Left cardiac atrium (tissue), 4 donors: ENCODE measurements around the gene TAS1R1. TPM values are rescaled to one million over a fixed set of nuclear protein-coding genes. Genes with fewer than 3 reads are reported as not detected.
A peak's percentile ranks its signal among the peaks of the same experiment; 100 is the strongest.

ENCODE experiments used
- ATAC-seq, 2 donors: fragments of 200-7000 bp; cut with Tn5 transposase; one replicate each; pipeline ENCODE4 v1.9.1; 2020; ENCODE audit warnings: mild to moderate bottlenecking in 2 of 2, moderate library complexity in 2 of 2
- DNase-seq: peaks from one replicate; pipeline ENCODE4 v3.0.0-alpha.2; 2020
- intact Hi-C, 2 donors: fragments of 100-400 bp; cut with DNase I; formaldehyde crosslinking; loops; one replicate each; pipeline versions ENCODE4 v1.14.1 to v1.15.1; 2022 to 2023
- total RNA-seq, 2 donors: library from RNA; stranded (reverse); fragmentation: NEBNext Ultra II Directional; extraction: Animal tissue kit (Norgen Biotek cat#: 25700); gene quantifications; one replicate each; pipeline ENCODE4 v1.2.1, GENCODE V29; 2021
- donor health status: DM: no; HTN: yes; CAD: no.
- donor health status: DM: no; HTN: yes; CAD: no; lungs with severe emphysema.
- donor health status: DM: yes; HTN: yes; CAD: no.
- donor health status: Dilated cardiomyopathy.

The TAS1R1 gene
- total RNA-seq, 2 donors from 2014 or later: not detected

DNA sequence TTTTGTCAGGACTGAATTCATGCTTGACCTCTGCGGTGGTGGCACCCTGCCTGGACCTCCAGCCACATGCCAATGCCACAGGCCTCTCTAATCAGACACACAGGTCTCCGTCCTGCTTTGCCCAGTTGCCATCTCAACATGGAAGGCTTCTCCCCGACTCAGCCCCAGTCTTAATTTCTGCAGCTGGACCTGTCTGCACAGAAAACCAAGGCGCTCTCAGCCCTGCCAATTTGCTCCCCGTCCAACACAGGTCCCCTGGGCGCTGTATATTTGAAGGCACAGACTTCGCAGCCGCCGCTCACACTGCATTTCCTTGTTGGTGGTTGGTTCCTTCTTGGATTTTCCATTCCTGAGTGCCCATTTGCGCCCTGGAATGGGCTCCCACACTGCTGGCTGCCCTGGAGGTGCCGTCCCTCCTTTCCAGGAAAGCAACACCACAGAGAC lies 35.6 kb upstream of the TAS1R1 start:
- no peak for DNase-seq
- intact Hi-C loops: no loop called here
- ATAC-seq: peak; percentile 32 to 77

DNA sequence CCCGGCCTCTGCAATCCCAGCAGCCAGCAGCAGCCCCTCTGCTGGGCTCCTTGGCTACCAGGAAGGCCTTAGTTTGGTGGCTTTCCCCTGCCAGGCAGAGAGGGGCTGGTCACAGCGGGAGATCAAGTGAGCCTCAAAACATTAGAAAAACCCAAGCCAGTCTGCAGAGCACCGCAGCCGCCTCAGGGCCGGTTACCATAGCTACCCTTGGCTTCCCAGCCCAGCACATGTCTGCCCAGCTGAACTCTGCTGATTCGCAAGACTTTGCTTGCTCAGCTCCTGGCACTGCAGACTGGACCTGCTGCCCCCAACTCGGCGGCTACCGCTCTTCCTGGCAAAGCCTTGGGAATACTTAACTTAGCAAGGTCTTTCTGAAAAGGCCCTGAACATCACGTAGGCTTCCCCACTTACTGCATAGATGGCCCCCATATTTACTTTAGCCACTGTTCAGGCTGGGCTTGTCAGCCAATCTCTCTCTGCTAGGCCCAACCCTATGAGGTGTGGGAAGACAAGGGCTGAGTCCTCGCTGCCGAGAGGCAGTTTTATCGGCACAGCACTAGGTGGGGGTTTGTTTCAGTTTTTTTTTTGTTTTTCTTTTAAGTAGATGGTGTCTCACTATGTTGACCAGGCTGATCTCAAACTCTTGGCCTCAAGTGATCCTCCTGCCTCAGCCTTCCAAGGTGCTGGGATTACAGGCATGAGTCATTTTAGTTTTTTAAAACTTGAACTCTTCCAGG lies 35.0 kb upstream of the TAS1R1 start:
- intact Hi-C loops: no loop called here
- ATAC-seq: peak; percentile 86 to 95
- no peak for DNase-seq

DNA sequence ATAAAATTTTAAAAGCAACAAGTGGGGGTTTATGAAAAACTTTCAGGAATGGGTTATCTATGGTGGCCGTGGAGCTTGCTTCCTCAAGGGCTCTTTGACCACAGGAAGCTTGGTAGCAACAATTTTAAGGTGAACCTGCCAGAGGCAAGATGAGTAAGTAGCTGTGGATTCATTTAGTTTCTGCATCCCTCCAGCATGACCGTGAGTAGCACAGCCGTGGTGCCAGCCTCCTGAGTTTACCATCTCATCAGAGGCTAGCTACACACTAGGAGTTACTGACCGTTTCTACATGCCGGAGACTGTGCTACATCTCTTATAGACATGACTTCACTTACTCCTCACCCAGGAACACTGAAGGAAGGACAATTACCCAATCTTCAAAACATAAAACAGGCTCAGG lies 33.6 kb upstream of the TAS1R1 start:
- ATAC-seq (no peak), DNase-seq (no peak)
- intact Hi-C loops: no loop called here

DNA sequence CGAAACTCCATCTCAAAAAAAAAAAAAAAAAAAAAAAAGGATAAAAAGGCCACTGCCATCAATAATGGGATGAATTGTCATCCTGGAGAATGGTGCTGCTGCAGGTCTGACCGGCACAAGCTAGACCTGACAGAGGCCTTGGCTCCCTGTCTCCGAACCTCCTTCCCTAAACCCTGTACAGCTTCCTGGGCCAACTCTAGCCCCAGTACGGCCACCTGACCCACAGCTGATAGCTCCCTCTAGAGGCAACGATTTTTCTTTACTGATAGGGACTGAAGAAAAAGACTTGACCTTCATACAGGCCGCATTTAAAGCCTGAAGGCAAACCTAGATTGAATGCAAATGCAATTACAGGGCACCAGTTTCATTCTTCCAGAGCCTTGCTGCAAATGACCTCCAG lies 31.5 kb upstream of the TAS1R1 start:
- ATAC-seq (peak; percentile 21 to 51), DNase-seq (no peak)
- intact Hi-C loops: no loop called here

DNA sequence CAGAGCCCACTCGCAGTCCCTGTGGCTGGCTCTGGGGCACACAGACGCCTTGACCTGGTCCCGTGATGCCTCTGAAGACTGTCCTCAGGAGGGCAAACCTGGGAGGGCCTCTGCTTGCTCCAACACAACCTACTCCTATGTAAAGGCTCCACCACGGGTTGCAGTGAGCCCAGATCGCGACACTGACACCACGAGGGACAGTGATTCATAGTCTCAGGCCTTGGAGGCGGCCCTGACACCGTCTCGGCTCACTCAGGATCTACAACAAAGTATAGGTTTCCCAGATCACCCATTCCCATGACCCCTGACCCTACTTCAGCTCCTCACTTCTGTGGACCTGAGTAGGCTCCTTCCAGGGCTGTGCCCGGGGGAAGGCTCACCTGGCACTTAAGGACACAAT lies 28.8 kb upstream of the TAS1R1 start:
- DNase-seq: no peak
- ATAC-seq: no peak
- intact Hi-C loops: no loop called here

DNA sequence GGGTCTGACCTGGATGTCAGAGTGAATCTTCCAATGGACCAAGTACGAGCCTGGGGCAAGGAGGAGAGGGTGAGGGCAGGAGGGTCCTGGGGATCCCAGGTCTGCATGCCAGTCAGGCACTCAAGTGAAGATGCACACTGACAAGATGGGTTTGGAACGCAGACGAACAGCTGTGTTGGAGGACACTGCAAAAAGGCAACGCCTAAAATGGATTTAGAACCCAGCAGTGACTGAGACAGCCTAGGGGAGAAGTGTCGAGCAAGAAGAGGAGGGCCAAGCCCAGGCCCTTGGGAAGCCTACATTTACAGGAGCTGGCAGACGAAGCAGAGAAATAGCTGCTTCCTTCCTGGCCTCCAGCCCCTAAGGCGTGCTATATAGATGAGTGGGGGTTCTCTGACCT lies 26.6 kb upstream of the TAS1R1 start:
- ATAC-seq (no peak), DNase-seq (no peak)
- intact Hi-C loops: no loop called here

DNA sequence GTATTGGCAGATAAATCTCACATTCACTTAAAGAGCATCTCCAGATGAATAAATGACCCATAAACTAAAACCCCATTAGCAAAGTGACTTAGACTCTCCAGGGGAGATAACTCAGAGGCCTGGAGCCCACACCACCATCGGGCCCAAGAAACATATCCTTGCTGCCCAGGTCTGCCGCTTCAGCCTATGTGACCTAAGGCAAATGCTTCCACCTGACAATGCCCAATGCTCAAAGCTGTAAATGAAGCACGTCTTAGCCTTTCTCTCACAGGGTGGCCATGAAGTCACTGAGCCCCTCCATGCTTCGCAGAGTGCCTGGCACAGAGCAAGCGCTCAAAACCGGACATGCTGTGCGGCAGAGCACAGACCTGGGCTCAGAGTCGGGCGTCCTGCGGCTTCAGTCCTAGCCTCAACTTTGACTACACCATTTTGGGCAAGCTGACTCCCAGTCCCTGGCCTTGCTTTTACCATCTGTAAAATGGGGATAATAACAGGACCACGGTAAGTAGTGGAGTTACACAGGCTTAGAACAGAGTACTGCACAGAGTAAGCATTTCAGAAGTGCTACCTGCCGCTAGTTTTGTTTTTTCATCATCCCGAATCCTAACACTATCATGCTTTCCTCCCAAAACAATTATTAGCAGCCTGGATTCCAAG lies 24.5 kb upstream of the TAS1R1 start:
- DNase-seq: no peak
- intact Hi-C loops: no loop called here
- no peak for ATAC-seq

DNA sequence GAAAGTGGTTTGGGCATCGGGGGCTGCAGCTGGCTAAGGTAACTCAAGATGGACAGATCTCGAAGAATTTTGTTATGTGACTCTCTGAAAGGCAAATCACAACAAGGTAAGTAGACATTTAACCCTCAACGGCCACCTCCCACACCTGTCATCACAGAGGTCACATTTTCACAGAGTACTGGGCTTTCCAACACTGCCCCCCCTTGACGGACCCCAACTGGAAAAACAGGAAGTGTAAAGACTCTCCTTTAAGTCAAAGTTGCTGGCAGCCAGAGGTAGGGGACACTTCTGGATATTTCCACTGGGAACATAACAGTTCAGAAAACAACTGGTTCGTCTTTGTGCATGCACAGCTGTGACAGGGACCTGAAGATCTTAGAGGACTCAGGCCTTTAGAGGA lies 23.1 kb upstream of the TAS1R1 start:
- intact Hi-C loops: no loop called here
- ATAC-seq (no peak), DNase-seq (no peak)

DNA sequence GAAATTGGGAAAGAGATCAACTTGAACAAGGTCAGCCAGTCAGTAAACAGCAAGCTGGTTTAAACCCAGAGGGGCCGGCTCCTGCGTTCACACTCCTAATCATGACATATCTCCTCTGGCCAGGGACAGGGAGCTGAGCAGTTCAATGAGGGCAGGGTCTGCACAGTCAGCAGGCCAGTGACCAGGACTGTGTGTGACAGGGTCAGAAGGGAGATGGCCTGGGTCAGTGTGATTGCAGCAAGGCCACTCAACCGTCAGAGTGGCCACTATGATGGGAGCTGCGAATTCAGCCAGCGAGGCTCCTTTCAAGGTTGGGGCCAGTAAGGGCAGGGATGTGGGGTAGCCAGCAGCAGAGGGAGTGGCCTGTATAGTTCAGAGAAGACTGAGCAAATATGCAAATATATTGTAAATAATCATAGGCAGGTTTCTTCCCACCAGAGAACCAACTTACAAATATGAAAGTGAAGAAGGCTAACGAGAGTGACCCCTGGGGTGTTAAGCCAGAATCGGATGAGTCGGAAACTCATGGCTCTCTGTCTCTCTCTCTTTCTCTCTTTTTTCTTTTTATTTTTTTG lies 20.8 kb upstream of the TAS1R1 start:
- intact Hi-C loops: no loop called here
- ATAC-seq (no peak), DNase-seq (no peak)

DNA sequence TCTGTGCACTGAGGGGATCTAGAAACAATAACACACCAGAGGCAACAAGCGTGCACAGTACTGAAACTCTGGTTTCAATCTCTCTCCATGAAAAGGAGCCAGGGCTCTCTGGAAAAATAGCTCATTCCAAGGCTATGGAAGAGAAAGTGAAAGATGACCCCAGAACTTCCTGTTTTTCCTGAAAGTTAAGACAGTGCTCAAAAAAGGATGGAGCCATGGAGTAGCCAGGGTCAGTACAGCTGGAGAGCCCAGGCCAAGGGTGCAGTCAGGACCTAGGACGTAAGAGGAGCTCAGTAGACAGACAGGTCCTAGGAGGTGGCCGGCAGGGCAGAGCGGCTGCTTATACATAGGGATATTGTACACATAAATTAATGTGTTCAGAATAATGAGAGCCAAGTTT lies 19.9 kb upstream of the TAS1R1 start:
- no peak for DNase-seq
- ATAC-seq: no peak
- intact Hi-C loops: no loop called here

DNA sequence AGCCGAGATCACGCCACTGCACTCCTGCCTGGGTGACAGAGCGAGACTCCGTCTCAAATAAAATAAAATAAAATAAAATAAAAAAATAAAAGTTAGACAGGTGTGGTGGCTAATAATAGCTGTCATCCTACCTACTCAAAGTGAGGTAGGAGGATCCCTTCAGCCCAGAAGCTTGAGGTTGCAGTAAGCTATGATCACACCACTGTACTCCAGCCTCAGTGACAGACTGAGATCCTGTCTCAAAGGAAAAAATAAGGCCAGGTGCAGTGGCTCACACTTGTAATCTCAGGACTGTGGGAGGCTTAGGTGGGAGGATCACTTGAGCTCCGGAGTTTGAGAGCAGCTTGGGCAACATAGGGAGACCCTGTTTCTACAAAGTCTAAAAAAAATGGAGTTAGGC lies 18.8 kb upstream of the TAS1R1 start:
- intact Hi-C loops: no loop called here
- no peak for ATAC-seq
- DNase-seq: no peak

DNA sequence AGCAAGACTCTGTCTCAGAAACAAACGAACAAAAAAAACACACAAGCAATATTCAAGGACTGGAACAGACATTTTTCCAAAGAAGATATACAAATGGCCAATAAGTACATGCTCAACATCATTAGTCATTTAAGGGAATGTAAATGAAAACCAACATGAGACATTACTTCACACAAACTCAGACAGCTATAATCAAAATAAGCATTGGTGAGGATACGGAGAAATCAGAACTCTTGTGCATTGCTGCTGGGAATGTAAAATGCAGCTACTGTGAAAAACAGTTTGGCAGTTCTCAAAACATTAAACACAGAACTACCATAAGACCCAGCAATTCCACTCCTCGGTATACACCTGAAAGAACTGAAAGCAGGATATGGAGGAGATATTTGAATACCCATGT lies 16.2 kb upstream of the TAS1R1 start:
- intact Hi-C loops: no loop called here
- ATAC-seq: no peak
- DNase-seq: no peak

DNA sequence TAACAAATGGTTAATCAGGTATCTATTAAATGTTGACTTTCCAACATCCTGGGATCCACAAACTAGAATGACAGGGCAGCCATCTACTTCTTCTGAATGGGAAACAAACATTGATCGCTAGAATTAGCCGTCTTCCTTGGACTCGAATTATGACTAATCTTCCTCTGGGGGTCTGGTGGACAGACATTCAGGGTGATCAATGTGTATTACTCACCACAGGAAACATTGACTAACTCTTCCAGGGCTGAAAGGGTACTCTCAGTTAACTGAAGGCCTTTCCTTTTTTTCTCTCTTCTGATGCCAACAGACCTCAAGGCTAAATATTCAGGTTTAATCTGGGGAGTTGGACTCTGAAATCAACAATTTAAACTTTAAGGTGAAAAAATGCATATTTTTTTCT lies 10.3 kb upstream of the TAS1R1 start:
- intact Hi-C loops: no loop called here
- DNase-seq (no peak), ATAC-seq (no peak)

DNA sequence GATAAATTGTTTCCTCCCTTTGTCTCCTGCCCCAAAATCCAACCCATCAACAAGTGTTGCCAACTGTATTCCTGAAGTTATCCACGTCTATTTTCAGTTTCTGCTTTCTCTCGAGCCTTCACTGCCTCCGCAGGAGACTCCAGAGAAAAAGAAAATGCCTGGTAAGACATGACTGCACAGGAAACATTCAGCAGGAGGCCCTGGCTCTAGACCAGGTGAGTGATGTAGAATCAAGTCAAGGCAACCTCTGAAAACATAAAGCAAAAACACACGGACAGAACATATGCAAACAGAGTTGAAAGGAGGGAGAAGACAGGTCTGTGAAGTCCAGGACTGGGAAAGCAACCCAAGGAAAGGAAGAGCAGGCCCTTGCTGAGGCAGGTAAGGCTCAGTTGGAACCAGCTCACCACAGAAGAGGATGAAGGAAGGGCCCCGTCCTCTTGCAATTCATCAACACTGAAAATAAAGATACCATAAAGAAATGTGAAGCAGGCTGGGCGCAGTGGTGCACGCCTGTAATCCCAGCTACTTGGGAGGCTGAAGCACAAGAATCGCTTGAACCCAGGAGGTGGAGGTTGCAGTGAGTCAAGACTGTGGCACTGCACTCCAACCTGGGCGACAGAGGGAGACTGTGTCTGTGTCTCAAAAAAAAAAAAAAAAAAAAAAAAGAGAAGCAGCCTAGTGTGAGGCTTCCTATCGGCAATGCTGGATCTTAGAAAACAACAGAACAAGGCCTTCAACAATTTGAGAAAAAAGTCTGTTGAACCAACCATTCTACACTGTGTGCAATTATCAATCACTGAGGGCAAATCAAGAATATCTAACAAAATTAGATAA lies 9.6 kb upstream of the TAS1R1 start:
- intact Hi-C loops: no loop called here
- DNase-seq (no peak), ATAC-seq (no peak)

DNA sequence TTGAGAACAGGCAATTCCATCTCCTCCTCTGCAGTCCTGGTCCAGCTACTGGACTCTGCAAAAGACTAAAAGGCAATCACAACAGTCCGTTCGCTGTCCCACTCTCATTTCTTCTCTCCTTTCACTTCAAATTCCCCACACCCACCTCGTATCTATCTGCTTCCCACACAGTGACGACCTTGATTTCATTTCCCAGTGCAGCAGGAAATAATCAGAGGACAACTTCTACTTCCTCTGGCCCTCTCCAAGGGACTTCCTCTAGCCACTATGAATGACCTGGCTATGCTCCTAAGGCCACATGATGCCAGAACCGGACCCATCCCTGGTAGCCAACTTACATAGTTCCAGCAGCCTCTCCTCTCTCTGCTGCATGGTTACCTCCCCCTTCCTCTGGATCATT lies 8.8 kb upstream of the TAS1R1 start:
- ATAC-seq: peak in 1 of 2 donors; percentile 30
- no peak for DNase-seq
- intact Hi-C loops: no loop called here

DNA sequence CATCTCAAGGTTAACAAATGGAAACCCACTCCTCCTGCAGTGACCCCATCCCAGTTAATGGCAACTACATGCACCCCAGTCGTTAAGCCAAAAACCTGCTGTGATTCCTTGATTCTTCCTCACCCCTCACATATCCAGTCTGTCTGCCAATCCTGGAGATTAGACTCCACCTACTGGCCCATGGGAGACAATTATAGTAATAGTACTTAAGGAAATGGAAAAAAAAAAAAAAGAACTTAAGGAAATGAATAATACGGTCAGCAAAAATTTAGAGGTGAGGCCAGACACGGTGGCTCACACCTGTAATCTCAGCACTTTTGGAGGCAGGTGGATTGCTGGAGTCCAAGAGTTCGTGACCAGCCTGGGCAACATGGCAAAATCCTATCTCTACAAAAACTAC lies 7.8 kb upstream of the TAS1R1 start:
- ATAC-seq (no peak), DNase-seq (no peak)
- intact Hi-C loops: no loop called here

DNA sequence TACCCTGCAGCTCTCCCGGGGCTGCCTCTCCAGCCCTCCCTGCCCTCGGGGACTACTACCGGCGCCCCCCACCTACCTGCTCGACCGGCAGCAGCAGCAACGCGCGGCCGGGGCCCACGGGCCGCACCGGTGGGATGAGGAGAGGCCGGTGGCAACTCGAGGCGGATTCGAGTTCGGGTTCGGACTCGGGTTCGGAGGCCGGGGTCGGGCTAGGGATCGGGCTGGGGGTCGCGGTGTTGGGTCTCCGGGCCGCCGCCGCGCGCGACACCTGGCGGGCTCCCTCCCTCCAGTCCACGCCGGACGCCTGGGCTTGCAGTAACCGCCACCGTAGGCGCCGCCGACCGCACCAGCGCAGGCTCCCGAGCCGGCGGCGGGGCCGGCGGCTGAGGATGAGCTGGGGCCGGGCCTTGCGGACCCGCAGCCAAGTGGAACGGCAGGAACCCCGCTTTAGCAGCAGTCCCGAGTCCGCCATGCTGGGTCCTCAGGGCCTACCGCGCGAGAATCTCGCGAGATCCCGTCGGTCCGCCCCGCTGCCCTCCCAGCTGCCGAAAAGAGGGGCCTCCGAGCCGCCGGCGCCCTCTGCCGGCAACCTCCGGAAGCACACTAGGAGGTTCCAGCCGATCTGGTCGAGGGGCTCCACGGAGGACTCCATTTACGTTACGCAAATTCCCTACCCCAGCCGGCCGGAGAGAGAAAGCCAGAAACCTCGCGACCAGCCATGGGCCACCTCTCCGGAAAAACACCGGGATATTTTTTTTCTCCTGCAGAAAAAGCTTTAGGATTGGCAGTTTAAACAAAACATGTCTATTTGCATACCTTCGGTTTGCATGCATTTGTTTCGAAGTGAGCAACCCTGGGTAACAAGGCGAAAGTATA lies 838 bp upstream of the TAS1R1 start, which contains the start of gene NOL9:
Gene NOL9, minus strand, starts transcription at position 483 of the 876 bp plus-strand sequence. Its CDS starts 11 bp downstream, at position 472.
- DNase-seq (peak; percentile 96), ATAC-seq (peak; percentile 97 to 98)
- intact Hi-C loops: loop anchor here (2.0 to 5.0 kb wide), 2 partner anchors 25 to 67 kb away; partner anchors contain the start of gene ZBTB48 (in 1 of the 2)

DNA sequence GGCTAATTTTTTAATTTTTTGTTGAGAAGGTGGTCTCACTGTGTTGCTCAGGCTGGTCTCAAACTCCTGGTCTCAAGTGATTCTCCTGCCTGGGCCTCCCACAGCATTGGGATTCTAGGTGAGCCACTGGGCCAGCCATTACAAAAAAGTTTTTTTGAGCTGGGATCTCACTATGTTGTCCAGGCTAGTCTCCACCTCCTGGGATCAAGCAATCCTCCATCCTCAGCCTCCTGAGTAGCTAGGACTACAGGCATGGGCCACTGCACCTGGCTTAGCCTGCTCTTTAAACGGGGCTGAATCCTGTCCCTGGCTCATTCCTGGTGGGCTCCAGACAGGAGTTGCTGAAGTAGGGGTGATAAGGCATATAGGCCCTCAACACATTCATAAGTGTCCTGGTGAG lies 2.5 kb downstream of the TAS1R1 start:
- DNase-seq (no peak), ATAC-seq (no peak)
- intact Hi-C loops: loop anchor here in 1 of 2 donors (5.0 kb wide), 1 partner anchor 85 kb away; no protein-coding TSS in a partner anchor
